SKM-1 treated with dmso at 0.1 percent for 144 hours (cell line): ENCODE data around the gene PTPRE.

Source experiments
- DNase-seq: peaks from one replicate; lab custom pipeline; 2025; ENCODE audit not compliant: unreplicated experiment; lab: John Stamatoyannopoulos, UW

The PTPRE gene

GRCh38 chr10:127949831-127950230 lies 42.9 kb downstream of the PTPRE start:
- no peak for DNase-seq

GRCh38 chr10:127951861-127952574 lies 45.1 kb downstream of the PTPRE start:
- no peak for DNase-seq

- DNase-seq, result no peak
These were observed 45.6 kb downstream of the PTPRE start for GRCh38 chr10:127952575-127952869.

- no peak for DNase-seq
These were observed 46.0 kb downstream of the PTPRE start for GRCh38 chr10:127952918-127953317.

GRCh38 chr10:127953876-127954275 lies 47.0 kb downstream of the PTPRE start:
- DNase-seq, result no peak

- no peak for DNase-seq
These were observed 52.5 kb downstream of the PTPRE start for GRCh38 chr10:127959428-127959827.

- DNase-seq, result no peak
These were observed 54.2 kb downstream of the PTPRE start for GRCh38 chr10:127961071-127961470.

GRCh38 chr10:127962205-127962604 lies 55.3 kb downstream of the PTPRE start:
- DNase-seq, result no peak

GRCh38 chr10:127963136-127963535 lies 56.2 kb downstream of the PTPRE start:
- DNase-seq, result no peak

GRCh38 chr10:127964621-127965020 lies 57.7 kb downstream of the PTPRE start:
- no peak for DNase-seq

GRCh38 chr10:127966875-127967274 lies 60.0 kb downstream of the PTPRE start:
- DNase-seq, result no peak

GRCh38 chr10:127968027-127968441 lies 61.1 kb downstream of the PTPRE start:
- DNase-seq, result no peak

- DNase-seq, result no peak
These were observed 61.8 kb downstream of the PTPRE start for GRCh38 chr10:127968659-127969058.

- DNase-seq, result no peak
These were observed 64.4 kb downstream of the PTPRE start for GRCh38 chr10:127971101-127971946.

- no peak for DNase-seq
These were observed 65.2 kb downstream of the PTPRE start for GRCh38 chr10:127971963-127972615.

- DNase-seq, result no peak
These were observed 66.0 kb downstream of the PTPRE start for GRCh38 chr10:127972751-127973357.

GRCh38 chr10:127973791-127974311 lies 66.9 kb downstream of the PTPRE start:
- no peak for DNase-seq

GRCh38 chr10:127974911-127975310 lies 68.0 kb downstream of the PTPRE start:
- DNase-seq, result no peak

- DNase-seq, result peak; percentile 18
These were observed 69.4 kb downstream of the PTPRE start for GRCh38 chr10:127976286-127976685.

- DNase-seq, result no peak
These were observed 69.9 kb downstream of the PTPRE start for GRCh38 chr10:127976701-127977356.
